ENCODE measurements around the gene ADAMTS10. TPM values are rescaled to one million over a fixed set of nuclear protein-coding genes. Genes with fewer than 3 reads are reported as not detected.

ADAMTS10 gene
- total RNA-seq, 1 experiment from 2014 or later = 26.5 TPM

- Histone ChIP-seq H3K27me3 (ENCODE audit: insufficient read depth, low read length) (no peaks in the 10 kb centered on the region), H3K79me2 (ENCODE audit: insufficient read depth, low read length) (no peaks in the 10 kb centered on the region), H4K8ac (replicated peaks; ENCODE audit: insufficient read length, low read depth, low read length) (no peak overlapping the region), H4K5ac (ENCODE audit: insufficient read length, low read depth, low read length) (no peak overlapping the region), H2BK120ac (ENCODE audit: low read depth, low read length, poor library complexity, severe bottlenecking) (no peak overlapping the region), H3K56ac (ENCODE audit: insufficient read length, low read depth, low read length) (no peak overlapping the region), H2BK5ac (ENCODE audit: insufficient read length, low read length) (no peak overlapping the region), H3K9ac (ENCODE audit: extremely low read depth, insufficient read length, low read length) (no peak overlapping the region), H2BK20ac (ENCODE audit: low read depth, low read length, poor library complexity, severe bottlenecking) (no peak overlapping the region), H2BK12ac (ENCODE audit: insufficient read length, low read depth, low read length) (no peak overlapping the region), H4K20me1 (ENCODE audit: control insufficient read depth, insufficient read depth, insufficient read length) (no peaks in the 10 kb centered on the region), H3T11ph (ENCODE audit: low read length) (no peak overlapping the region), H3K23ac (ENCODE audit: insufficient read length, low read depth, low read length) (no peak overlapping the region), H3K9me3 (ENCODE audit: control insufficient read depth, low read depth, low read length) (no peaks in the 10 kb centered on the region), H3K18ac (ENCODE audit: insufficient read length, low read depth, low read length) (no peak overlapping the region), H3K27ac (ENCODE audit: insufficient read length, low read depth, low read length) (no peak overlapping the region), H4K91ac (ENCODE audit: insufficient read length, low read depth, low read length) (no peak overlapping the region), H2BK15ac (ENCODE audit: low read depth, low read length) (no peak overlapping the region), H3K23me2 (ENCODE audit: insufficient read length, low read depth, low read length, poor library complexity, severe bottlenecking) (peaks cover 8% of the 10 kb centered on the region), H3K4me2 (ENCODE audit: insufficient read depth, insufficient read length, low read length) (no peak overlapping the region), H2AK5ac (ENCODE audit: insufficient read length, low read length) (no peak overlapping the region), H3K14ac (ENCODE audit: insufficient read depth, low read length) (no peak overlapping the region), H3K4ac (ENCODE audit: low read depth, low read length) (no peak overlapping the region), H3K79me1 (ENCODE audit: insufficient read depth, low read depth, low read length, poor library complexity, severe bottlenecking) (no peaks in the 10 kb centered on the region), H3K4me1 (ENCODE audit: insufficient read depth, low read length) (peaks cover 6% of the 10 kb centered on the region; the same call in 1 of the 2 replicates), H2AFZ (ENCODE audit: low read length) (no peak overlapping the region)
- no CpG with 5 or more reads among the region's 17 CpGs for WGBS (ENCODE audit: extremely low coverage, insufficient read length, low lambda C conversion rate)
- no peak for TF ChIP-seq CTCF (conservative IDR thresholded peaks at IDR 0.05)
- Mint-ChIP-seq H3K36me3 (ENCODE audit: insufficient read depth in 1 of 3, low read depth in 3 of 3) (peaks cover 19 to 40% (median 38%) of the 10 kb centered on the region in 3 experiments), H3K27ac (no peak overlapping the region), H3K27me3 (ENCODE audit: low read depth) (no peaks in the 10 kb centered on the region), H3K4me1 (peaks cover 26 to 33% of the 10 kb centered on the region in 2 experiments), H3K4me3 (peak overlapping the region in 1 of 2 experiments; percentile 14; a peak in 1 of 5 replicates), H3K9me3 (peaks cover 3 to 5% of the 10 kb centered on the region in 2 experiments; a peak in 4 of 5 replicates)
- no peak for DNase-seq
Observed at GRCh38 chr19:8605514-8605913, 5.0 kb downstream of the ADAMTS10 start.

Data from H9 (cell line).